Measurements from ENCODE around the gene APOA4. TPM values are rescaled to one million over a fixed set of nuclear protein-coding genes. Genes with fewer than 3 reads are reported as not detected.

Gene APOA4
- total and polyA plus RNA-seq, 2 donors (not counting 3 experiments of a cell fraction or from before 2014, with no cell fraction given): not detected

DNA sequence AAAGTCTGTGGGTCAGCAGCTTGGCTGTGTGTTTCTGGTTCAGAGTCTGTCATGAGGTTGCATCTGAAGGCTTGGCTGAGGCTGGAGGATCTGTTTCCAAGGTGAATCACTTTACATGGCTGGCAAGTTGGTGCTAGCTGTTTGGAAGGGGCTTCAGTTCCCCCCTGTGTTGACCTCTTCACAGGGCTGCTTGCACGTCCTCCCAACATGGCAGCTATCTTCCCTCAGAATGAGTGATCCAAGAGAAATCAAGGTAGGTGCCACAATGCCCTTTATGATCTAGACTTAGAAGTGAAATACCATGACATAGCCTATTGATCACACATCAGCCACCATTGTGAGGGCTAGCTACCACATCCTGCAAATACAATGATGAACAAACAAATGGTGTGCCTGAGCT, 9.9 kb downstream of the APOA4 start:
- no peaks in the 10 kb centered on the region for H3K9me3 ChIP-seq (replicated peaks; ENCODE audit: control insufficient read depth, insufficient read depth, low read length)
- H3K4me3 ChIP-seq (replicated peaks in 1 of 3; ENCODE audit: insufficient read depth in 1 of 3, low read depth in 1 of 3, low read length in 3 of 3): no peak overlapping the region
- no peak overlapping the region for H3K27ac ChIP-seq (ENCODE audit: insufficient read depth, low read depth, low read length)
- H3K27me3 ChIP-seq (ENCODE audit: control insufficient read depth in 2 of 2, insufficient read depth in 2 of 2, low read length in 2 of 2): peaks cover 6 to 8% of the 10 kb centered on the region in 2 experiments
- ChIA-PET POLR2A (no interaction called here), CTCF (interaction anchor here (1.2 kb wide), 1 partner anchor 21 kb away, joined by 3 read pairs; no protein-coding TSS in a partner anchor)
- no peak for TF ChIP-seq EZH2 (IDR thresholded peaks at IDR 0.05; ENCODE audit: borderline replicate concordance, low read depth, low read length, severe bottlenecking)
- TF ChIP-seq, protein P1, sequence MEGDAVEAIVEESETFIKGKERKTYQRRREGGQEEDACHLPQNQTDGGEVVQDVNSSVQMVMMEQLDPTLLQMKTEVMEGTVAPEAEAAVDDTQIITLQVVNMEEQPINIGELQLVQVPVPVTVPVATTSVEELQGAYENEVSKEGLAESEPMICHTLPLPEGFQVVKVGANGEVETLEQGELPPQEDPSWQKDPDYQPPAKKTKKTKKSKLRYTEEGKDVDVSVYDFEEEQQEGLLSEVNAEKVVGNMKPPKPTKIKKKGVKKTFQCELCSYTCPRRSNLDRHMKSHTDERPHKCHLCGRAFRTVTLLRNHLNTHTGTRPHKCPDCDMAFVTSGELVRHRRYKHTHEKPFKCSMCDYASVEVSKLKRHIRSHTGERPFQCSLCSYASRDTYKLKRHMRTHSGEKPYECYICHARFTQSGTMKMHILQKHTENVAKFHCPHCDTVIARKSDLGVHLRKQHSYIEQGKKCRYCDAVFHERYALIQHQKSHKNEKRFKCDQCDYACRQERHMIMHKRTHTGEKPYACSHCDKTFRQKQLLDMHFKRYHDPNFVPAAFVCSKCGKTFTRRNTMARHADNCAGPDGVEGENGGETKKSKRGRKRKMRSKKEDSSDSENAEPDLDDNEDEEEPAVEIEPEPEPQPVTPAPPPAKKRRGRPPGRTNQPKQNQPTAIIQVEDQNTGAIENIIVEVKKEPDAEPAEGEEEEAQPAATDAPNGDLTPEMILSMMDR (IDR thresholded peaks at IDR 0.05; ENCODE audit: extremely low read depth in 1 of 2, insufficient read depth in 1 of 2, low read depth in 1 of 2, low read length in 2 of 2): no peak
- TF ChIP-seq MYC (IDR thresholded peaks at IDR 0.05; ENCODE audit: low read depth, low read length): no peak
- no peak for TF ChIP-seq POLR2AphosphoS5 (IDR thresholded peaks at IDR 0.05; ENCODE audit: insufficient read depth, low read depth, low read length)
- no peak for TF ChIP-seq GATA2 (IDR thresholded peaks at IDR 0.05; ENCODE audit: insufficient read depth, insufficient read length, low read depth, low read length)
- no peak for TF ChIP-seq JUN (IDR thresholded peaks at IDR 0.05; ENCODE audit: borderline replicate concordance, insufficient read depth, insufficient read length, low read depth)
- TF ChIP-seq FOS (IDR thresholded peaks at IDR 0.05; ENCODE audit: borderline replicate concordance, insufficient read depth, low read length): no peak
- no peak for TF ChIP-seq POLR2A (IDR thresholded peaks at IDR 0.05; ENCODE audit: low read depth, low read length)
- TF ChIP-seq, protein P2, sequence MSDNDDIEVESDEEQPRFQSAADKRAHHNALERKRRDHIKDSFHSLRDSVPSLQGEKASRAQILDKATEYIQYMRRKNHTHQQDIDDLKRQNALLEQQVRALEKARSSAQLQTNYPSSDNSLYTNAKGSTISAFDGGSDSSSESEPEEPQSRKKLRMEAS (IDR thresholded peaks at IDR 0.05; ENCODE audit: insufficient read depth, insufficient read length): no peak
- intact Hi-C loops (cut with micrococcal nuclease): no loop called here
- FAIRE-seq (no peak), DNase-seq (ENCODE audit: low read depth, low spot score) (no peak)
- H3K4me2 ChIP-seq (ENCODE audit: insufficient read depth, low read length): no peak overlapping the region
- no peak overlapping the region for H3K9ac ChIP-seq (replicated peaks; ENCODE audit: extremely low read depth, insufficient read depth, low read length)
- no TSS peak for BruUV-seq (replicated peaks)
- H3K79me2 ChIP-seq (ENCODE audit: control insufficient read depth, insufficient read depth, low read length): no peaks in the 10 kb centered on the region
- no peaks in the 10 kb centered on the region for H3K9me1 ChIP-seq (replicated peaks; ENCODE audit: control insufficient read depth, extremely low read depth, insufficient read depth, low read length)
- H2AFZ ChIP-seq (ENCODE audit: low read depth, low read length): no peak overlapping the region
- no peaks in the 10 kb centered on the region for H4K20me1 ChIP-seq (replicated peaks; ENCODE audit: control insufficient read depth, extremely low read depth, insufficient read depth, low read length)
- no peaks in the 10 kb centered on the region for H3K4me1 ChIP-seq (ENCODE audit: control insufficient read depth, extremely low read depth, insufficient read depth, low read length)
- dilution Hi-C loops (cut with MboI; ENCODE audit: extremely low pct_ligation_motif_present, low sequenced_read_pairs): no loop called here
- no peaks in the 10 kb centered on the region for H3K36me3 ChIP-seq (ENCODE audit: control insufficient read depth in 2 of 2, extremely low read depth in 1 of 2, insufficient read depth in 2 of 2, low read length in 2 of 2)
